Measurements from ENCODE around the gene TAT. TPM values are rescaled to one million over a fixed set of nuclear protein-coding genes. Genes with fewer than 3 reads are reported as not detected.

The TAT gene
- polyA plus RNA-seq, 1 of the 3 experiments (the other 2 are of a cell fraction): not detected

- H3K79me2 ChIP-seq (ENCODE audit: insufficient read depth): no peaks in the 10 kb centered on the region
- H3K9me2 ChIP-seq: no peaks in the 10 kb centered on the region
- H2AFZ ChIP-seq (ENCODE audit: low read depth): no peak overlapping the region
- H3K36me3 ChIP-seq (replicated peaks in 1 of 2; ENCODE audit: control insufficient read depth in 1 of 2, insufficient read depth in 2 of 2, low read length in 1 of 2): no peaks in the 10 kb centered on the region
- no peak for TF ChIP-seq CTCF (IDR thresholded peaks at IDR 0.05)
- TF ChIP-seq TCF12 (IDR thresholded peaks at IDR 0.05): no peak
- TF ChIP-seq MAX (IDR thresholded peaks at IDR 0.05; ENCODE audit: low read depth): no peak
- no peak for TF ChIP-seq FOXM1 (IDR thresholded peaks at IDR 0.05; ENCODE audit: low read depth)
- TF ChIP-seq SMC3 (IDR thresholded peaks at IDR 0.05; ENCODE audit: low read depth, low read length): no peak
- no peak for TF ChIP-seq NRF1 (IDR thresholded peaks at IDR 0.05; ENCODE audit: low read depth, low read length)
- TF ChIP-seq TEAD4 (IDR thresholded peaks at IDR 0.05; ENCODE audit: borderline replicate concordance, insufficient read depth): no peak
- TF ChIP-seq POLR2AphosphoS5 (IDR thresholded peaks at IDR 0.05; ENCODE audit: low read depth, low read length): no peak
- TF ChIP-seq MEF2A (IDR thresholded peaks at IDR 0.05; ENCODE audit: borderline replicate concordance, low read depth): no peak
- TF ChIP-seq, protein P1, sequence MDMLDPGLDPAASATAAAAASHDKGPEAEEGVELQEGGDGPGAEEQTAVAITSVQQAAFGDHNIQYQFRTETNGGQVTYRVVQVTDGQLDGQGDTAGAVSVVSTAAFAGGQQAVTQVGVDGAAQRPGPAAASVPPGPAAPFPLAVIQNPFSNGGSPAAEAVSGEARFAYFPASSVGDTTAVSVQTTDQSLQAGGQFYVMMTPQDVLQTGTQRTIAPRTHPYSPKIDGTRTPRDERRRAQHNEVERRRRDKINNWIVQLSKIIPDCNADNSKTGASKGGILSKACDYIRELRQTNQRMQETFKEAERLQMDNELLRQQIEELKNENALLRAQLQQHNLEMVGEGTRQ (IDR thresholded peaks at IDR 0.05; ENCODE audit: borderline replicate concordance, low read depth, low read length): no peak
- no peak for TF ChIP-seq PBX3 (IDR thresholded peaks at IDR 0.05)
- no peak for TF ChIP-seq MXI1 (IDR thresholded peaks at IDR 0.05; ENCODE audit: low read depth, low read length)
- ChIA-PET POLR2A (no interaction called here), CTCF (interaction anchor here (1.5 to 1.9 kb wide), 2 partner anchors 12 to 58 kb away, joined by 5 read pairs; no protein-coding TSS in a partner anchor)
- no peak overlapping the region for H3K4me2 ChIP-seq
- no peak overlapping the region for H3K4me3 ChIP-seq (ENCODE audit: low read depth in 2 of 2, low read length in 1 of 2)
- H4K20me1 ChIP-seq (ENCODE audit: insufficient read depth): no peaks in the 10 kb centered on the region
- H3K9me3 ChIP-seq: no peaks in the 10 kb centered on the region
- WGBS (ENCODE audit: low lambda C conversion rate): 44% methylated on average over 3 of the region's 3 CpGs
- H3K27me3 ChIP-seq (ENCODE audit: insufficient read depth): peaks cover 16% of the 10 kb centered on the region
- no peak overlapping the region for H3K27ac ChIP-seq (ENCODE audit: low read depth in 2 of 2, low read length in 1 of 2)
- H3K4me1 ChIP-seq (ENCODE audit: control insufficient read depth in 1 of 2, insufficient read depth in 2 of 2, low read depth in 1 of 2, low read length in 1 of 2): no peaks in the 10 kb centered on the region; a peak in 1 of 4 replicates
- H3K9ac ChIP-seq: no peak overlapping the region
- no peak for DNase-seq
- no peaks in the 10 kb centered on the region for H3F3A ChIP-seq (replicated peaks; ENCODE audit: insufficient read depth)
Observed at GRCh38 chr16:71623597-71623996, 46.7 kb upstream of the TAT start.

- ChIA-PET POLR2A (no interaction called here), CTCF (interaction anchor here (1.0 kb wide), 1 partner anchor 10 kb away, joined by 4 read pairs; no protein-coding TSS in a partner anchor)
- H3K9me3 ChIP-seq: no peaks in the 10 kb centered on the region
- H3K4me1 ChIP-seq (ENCODE audit: control insufficient read depth in 1 of 2, insufficient read depth in 2 of 2, low read depth in 1 of 2, low read length in 1 of 2): no peaks in the 10 kb centered on the region; a peak in 1 of 4 replicates
- DNase-seq: no peak
- H3K27ac ChIP-seq (ENCODE audit: low read depth in 2 of 2, low read length in 1 of 2): no peak overlapping the region
- no peaks in the 10 kb centered on the region for H3K36me3 ChIP-seq (replicated peaks in 1 of 2; ENCODE audit: control insufficient read depth in 1 of 2, insufficient read depth in 2 of 2, low read length in 1 of 2)
- no peak overlapping the region for H3K9ac ChIP-seq
- H3K4me2 ChIP-seq: no peak overlapping the region
- TF ChIP-seq POLR2AphosphoS5 (IDR thresholded peaks at IDR 0.05; ENCODE audit: low read depth, low read length): no peak
- no peak for TF ChIP-seq NRF1 (IDR thresholded peaks at IDR 0.05; ENCODE audit: low read depth, low read length)
- no peak for TF ChIP-seq RCOR1 (IDR thresholded peaks at IDR 0.05; ENCODE audit: low read length)
- no peak for TF ChIP-seq NFIC (IDR thresholded peaks at IDR 0.05; ENCODE audit: borderline replicate concordance)
- TF ChIP-seq, protein P2, sequence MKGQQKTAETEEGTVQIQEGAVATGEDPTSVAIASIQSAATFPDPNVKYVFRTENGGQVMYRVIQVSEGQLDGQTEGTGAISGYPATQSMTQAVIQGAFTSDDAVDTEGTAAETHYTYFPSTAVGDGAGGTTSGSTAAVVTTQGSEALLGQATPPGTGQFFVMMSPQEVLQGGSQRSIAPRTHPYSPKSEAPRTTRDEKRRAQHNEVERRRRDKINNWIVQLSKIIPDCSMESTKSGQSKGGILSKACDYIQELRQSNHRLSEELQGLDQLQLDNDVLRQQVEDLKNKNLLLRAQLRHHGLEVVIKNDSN (IDR thresholded peaks at IDR 0.05; ENCODE audit: borderline replicate concordance, low read depth): no peak
- TF ChIP-seq FOSL2 (IDR thresholded peaks at IDR 0.05; ENCODE audit: borderline replicate concordance, low read depth): no peak
- TF ChIP-seq, protein P1 (IDR thresholded peaks at IDR 0.05; ENCODE audit: borderline replicate concordance, low read depth, low read length): no peak
- TF ChIP-seq FOXJ3 (CRISPR knock-in tag; IDR thresholded peaks at IDR 0.05): no peak
- TF ChIP-seq CTCF (IDR thresholded peaks at IDR 0.05): no peak
- no peaks in the 10 kb centered on the region for H3K9me2 ChIP-seq
- no peaks in the 10 kb centered on the region for H3F3A ChIP-seq (replicated peaks; ENCODE audit: insufficient read depth)
- H4K20me1 ChIP-seq (ENCODE audit: insufficient read depth): no peaks in the 10 kb centered on the region
- H2AFZ ChIP-seq (ENCODE audit: low read depth): no peak overlapping the region
- H3K27me3 ChIP-seq (ENCODE audit: insufficient read depth): peaks cover 16% of the 10 kb centered on the region
- H3K4me3 ChIP-seq (ENCODE audit: low read depth in 2 of 2, low read length in 1 of 2): no peak overlapping the region
- no peaks in the 10 kb centered on the region for H3K79me2 ChIP-seq (ENCODE audit: insufficient read depth)
Observed at GRCh38 chr16:71622088-71622487, 45.2 kb upstream of the TAT start.
